Brain microvascular endothelial cell (primary cell): ENCODE measurements around the gene MYBPHL.

Experiments used
- DNase-seq: peaks from one replicate; pipeline ENCODE4 v3.0.0-alpha.2; 2020
- H3K27ac ChIP-seq: fragments of 250-450 bp; sonication (Bioruptor Pico); 2 replicates; pipeline ENCODE4 v1.5.1; 2020; ENCODE audit warnings: mild to moderate bottlenecking, moderate library complexity
- H3K27me3 ChIP-seq: fragments of 250-450 bp; sonication (Bioruptor Pico); replicated peaks from 2 replicates; pipeline ENCODE4 v1.5.1; 2020; ENCODE audit warnings: mild to moderate bottlenecking
- H3K36me3 ChIP-seq: fragments of 250-450 bp; sonication (Bioruptor Pico); replicated peaks from 2 replicates; pipeline ENCODE4 v1.5.1; 2020; ENCODE audit warnings: mild to moderate bottlenecking
- H3K4me3 ChIP-seq: 2 replicates; pipeline ENCODE4 v1.5.1; 2011; ENCODE audit warnings: low read depth, mild to moderate bottlenecking, control low read depth, low read length, moderate library complexity
- in situ Hi-C: cut with HindIII; loops from 2 replicates; pipeline ENCODE4 v1.10.0; 2017; ENCODE audit warnings: low sequenced_read_pairs, low pct_ligation_motif_present
- TF ChIP-seq, protein P1 (sequence below): IDR thresholded peaks from 2 replicates; pipeline ENCODE4 v1.5.1; 2011; ENCODE audit warnings: low read depth, mild to moderate bottlenecking, moderate library complexity, low read length, control low read depth, inconsistent platforms; ENCODE audit errors: missing control alignments

The MYBPHL gene

DNA sequence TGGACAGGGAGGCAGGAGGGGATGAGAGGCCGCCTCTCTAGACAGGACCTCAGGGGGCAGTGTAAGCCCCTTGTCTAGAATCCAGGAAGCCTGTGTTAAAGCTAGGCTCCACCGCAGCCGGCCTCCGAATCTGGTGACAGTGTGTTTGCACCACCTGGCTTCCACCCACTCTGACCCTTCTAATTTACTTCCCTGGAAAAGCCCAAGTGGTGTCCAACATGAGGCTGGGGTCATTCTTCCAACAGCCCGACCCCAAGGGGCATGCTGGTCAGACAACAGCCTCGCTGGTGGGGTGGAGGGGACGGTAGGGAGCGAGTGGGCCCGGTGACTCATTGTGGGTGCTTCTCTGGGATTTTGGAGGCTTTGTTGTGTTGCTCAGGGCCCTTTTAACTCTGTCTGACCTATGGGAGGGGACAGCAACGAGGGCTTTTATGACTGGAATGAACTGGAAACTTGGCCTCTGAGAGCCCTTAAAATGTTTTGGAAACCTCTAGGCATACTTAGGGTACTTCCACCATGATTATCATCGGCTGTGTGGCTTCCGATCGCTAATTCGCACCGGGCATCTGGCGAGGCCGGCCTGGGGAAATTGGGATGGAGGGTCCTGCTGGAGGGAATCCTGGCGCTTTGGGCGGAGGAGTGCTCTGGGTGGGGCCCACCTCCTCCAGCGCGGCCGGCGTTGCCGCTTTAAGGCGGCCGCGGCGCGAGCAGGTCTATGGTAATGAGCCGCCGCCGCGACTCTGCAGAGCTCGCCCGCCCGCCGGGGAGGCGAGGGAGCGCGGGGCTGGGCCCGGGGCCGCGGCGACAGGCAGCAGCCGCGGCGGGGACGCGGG is 57.8 kb downstream of the MYBPHL start, which contains the start of gene CELSR2:
Gene CELSR2, plus strand, starts transcription at position 743 of the 833 bp plus-strand sequence. CDS start 541 bp downstream, outside the sequence.
- peak within 1 kb of the TSS; percentile 37 for H3K4me3 ChIP-seq
- TF ChIP-seq, protein P1, sequence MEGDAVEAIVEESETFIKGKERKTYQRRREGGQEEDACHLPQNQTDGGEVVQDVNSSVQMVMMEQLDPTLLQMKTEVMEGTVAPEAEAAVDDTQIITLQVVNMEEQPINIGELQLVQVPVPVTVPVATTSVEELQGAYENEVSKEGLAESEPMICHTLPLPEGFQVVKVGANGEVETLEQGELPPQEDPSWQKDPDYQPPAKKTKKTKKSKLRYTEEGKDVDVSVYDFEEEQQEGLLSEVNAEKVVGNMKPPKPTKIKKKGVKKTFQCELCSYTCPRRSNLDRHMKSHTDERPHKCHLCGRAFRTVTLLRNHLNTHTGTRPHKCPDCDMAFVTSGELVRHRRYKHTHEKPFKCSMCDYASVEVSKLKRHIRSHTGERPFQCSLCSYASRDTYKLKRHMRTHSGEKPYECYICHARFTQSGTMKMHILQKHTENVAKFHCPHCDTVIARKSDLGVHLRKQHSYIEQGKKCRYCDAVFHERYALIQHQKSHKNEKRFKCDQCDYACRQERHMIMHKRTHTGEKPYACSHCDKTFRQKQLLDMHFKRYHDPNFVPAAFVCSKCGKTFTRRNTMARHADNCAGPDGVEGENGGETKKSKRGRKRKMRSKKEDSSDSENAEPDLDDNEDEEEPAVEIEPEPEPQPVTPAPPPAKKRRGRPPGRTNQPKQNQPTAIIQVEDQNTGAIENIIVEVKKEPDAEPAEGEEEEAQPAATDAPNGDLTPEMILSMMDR: peak; percentile 8

DNA sequence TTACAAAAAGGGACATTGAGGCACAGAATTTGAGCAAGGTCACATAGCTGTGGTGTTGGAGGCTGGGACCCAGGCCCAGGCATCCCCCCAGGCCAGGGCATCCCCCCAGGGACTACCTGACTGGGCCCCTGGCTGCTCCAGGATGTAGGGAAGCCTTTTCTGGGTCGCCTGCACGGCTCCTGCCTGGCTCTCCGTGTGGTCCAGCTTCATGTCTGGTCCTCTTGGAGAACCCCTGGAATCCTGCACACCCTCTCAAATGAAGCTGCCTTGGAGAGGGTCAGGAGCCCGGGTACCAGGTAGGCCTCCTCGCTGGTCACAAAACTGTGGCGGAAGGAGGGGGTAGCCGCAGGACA is 58.4 kb downstream of the MYBPHL start:
- Histone ChIP-seq H3K4me3 (no peak overlapping the region), H3K27me3 (no peaks in the 10 kb centered on the region), H3K27ac (no peak overlapping the region), H3K36me3 (no peaks in the 10 kb centered on the region)
- in situ Hi-C loops: no loop called here
- TF ChIP-seq, protein P1: no peak
- DNase-seq: no peak

More for the DNA sequence above, 57.8 kb downstream of the MYBPHL start, which contains the start of gene CELSR2:
- in situ Hi-C loops: no loop called here
- Histone ChIP-seq H3K36me3 (no peaks in the 10 kb centered on the region), H3K27ac (no peak within 1 kb of the TSS), H3K27me3 (no peaks in the 10 kb centered on the region)
- peak; percentile 15 for DNase-seq

DNA sequence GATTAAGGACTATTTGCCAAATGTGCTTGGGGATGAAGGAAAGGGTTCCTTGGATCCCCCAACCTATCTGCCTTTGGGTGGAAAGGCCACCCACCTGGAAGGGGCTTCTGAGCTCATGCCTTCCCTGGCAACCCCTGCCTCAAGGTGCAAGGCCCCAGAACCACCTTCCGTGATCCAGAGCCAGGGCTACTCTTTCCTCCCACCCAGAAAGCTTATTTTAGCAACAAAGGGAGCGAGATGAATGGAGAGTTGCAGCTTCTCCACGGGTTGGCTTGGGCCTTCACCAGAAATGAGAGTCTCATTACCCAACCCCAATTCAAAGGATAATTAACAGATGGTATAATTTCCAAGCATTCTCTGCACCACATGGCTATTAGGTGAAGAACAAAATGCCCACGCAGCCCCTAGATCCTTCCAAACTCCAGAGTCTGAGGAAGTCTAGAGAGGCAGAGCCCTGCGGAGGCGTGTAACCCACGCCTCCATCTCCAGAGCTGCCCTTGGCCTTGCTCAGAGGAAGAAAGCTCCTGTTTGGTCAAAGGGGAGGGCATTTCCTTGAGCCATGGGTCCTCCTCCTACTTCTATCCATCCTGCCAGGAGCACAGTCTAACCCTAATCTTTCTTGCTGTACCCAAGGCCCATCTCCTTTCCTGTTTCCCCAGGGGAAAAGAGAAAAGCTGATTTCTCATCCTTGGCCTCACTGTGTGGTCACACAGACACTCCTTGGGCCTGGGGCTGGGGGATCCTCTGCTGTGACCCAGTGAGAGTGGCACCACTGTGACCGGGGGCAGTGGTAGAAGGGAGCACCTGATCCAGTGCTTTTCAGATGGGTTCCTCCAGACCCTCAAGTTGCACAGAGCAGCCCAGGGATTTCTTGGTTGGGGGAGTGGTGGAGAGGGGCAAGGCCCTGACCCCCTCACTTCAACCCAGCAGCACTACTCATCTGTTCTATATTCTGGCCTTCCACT is 59.1 kb downstream of the MYBPHL start:
- Histone ChIP-seq H3K27me3 (no peaks in the 10 kb centered on the region), H3K4me3 (no peak overlapping the region), H3K36me3 (no peaks in the 10 kb centered on the region), H3K27ac (no peak overlapping the region)
- in situ Hi-C loops: no loop called here
- TF ChIP-seq, protein P1: no peak
- no peak for DNase-seq

DNA sequence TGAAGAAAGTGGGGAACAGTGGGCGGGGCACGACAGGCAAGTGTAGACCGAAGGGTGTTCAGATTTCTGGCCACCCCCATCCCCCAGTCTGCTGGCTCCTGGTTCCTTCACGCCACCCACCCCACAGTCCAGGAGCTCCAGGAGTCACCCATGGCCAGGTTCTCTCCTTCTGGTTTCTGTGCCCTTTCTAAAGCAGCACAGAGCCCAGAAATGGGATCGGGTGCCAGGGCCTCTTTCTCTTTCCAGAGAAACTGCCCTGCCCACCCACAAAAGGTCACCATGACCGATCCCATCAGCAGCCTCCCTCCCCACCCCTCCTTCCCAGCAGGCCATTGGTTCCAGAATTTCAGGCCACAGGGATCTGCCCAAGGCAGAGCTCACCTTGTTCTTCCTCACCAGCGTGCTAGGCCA is 60.7 kb downstream of the MYBPHL start:
- TF ChIP-seq, protein P1: no peak
- Histone ChIP-seq H3K4me3 (no peak overlapping the region), H3K27ac (no peak overlapping the region), H3K27me3 (no peaks in the 10 kb centered on the region), H3K36me3 (no peaks in the 10 kb centered on the region)
- in situ Hi-C loops: no loop called here
- no peak for DNase-seq

DNA sequence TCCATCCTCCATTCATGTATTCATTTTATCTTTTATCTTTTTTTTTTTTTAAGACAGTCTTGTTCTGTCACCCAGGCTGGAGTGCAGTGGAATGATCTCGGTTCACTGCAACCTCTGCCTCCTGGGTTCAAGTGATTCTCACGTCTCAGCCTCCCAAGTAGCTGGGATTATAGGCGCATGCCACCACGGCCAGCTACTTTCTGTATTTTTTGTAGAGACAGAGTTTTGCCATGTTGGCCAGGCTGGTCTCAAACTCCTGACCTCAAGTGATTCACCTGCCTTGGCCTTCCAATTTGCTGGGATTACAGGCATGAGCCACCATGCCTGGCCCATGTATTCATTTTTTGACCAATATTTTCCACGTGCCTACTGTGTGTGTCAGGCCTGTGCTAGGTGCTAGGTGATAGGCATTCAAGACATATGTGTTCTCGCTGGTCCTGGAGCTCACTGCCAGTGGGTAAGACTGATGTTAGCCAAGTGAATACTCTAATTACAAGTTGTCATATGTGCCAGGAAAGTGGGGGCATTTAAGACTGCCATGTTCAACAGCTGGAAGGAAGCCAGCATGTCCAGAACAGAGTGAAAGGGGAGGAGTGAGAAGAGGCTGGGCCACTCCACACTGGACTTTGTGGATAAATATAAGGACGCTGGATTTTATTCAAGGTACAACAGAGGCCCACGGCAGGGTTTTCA is 62.8 kb downstream of the MYBPHL start:
- Histone ChIP-seq H3K4me3 (no peak overlapping the region), H3K27me3 (no peaks in the 10 kb centered on the region), H3K27ac (no peak overlapping the region), H3K36me3 (peaks cover 12% of the 10 kb centered on the region)
- TF ChIP-seq, protein P1: no peak
- in situ Hi-C loops: no loop called here
- no peak for DNase-seq
